GM23338 (cell line): Measurements from ENCODE around the gene NUDT16. TPM values are rescaled to one million over a fixed set of nuclear protein-coding genes. Genes with fewer than 3 reads are reported as not detected.

Experiments used
- ATAC-seq: fragments of 200-7000 bp; cut with Tn5 transposase; 3 replicates; pipeline ENCODE4 v1.9.1; 2020
- DNase-seq: peaks from one replicate; pipeline ENCODE4 v3.0.0-alpha.2; 2015; ENCODE audit warnings: low spot score
- H2AFZ ChIP-seq: fragments of 200-600 bp; sonication (generic); 2 replicates; pipeline ENCODE4 v1.8.0; 2016; ENCODE audit warnings: antibody characterized with exemption, mild to moderate bottlenecking, moderate library complexity
- H3F3A ChIP-seq: fragments of 200-600 bp; sonication (generic); replicated peaks from 2 replicates; pipeline ENCODE4 v1.8.0; 2017; ENCODE audit warnings: antibody characterized with exemption, mixed run types, low read depth
- H3K27ac ChIP-seq: fragments of 200-600 bp; sonication (generic); 2 replicates; pipeline ENCODE4 v1.6.1; 2016; ENCODE audit warnings: low read depth
- H3K27me3 ChIP-seq: fragments of 200-600 bp; sonication (generic); 2 replicates; pipeline ENCODE4 v1.8.0; 2016; ENCODE audit warnings: mild to moderate bottlenecking, mixed run types, moderate library complexity; ENCODE audit not compliant: insufficient read depth
- H3K36me3 ChIP-seq: fragments of 200-600 bp; sonication (generic); 2 replicates; pipeline ENCODE4 v1.8.0; 2016; ENCODE audit warnings: mild to moderate bottlenecking; ENCODE audit not compliant: insufficient read depth
- H3K4me1 ChIP-seq: fragments of 200-600 bp; sonication (generic); 2 replicates; pipeline ENCODE4 v1.8.0; 2016; ENCODE audit warnings: mild to moderate bottlenecking, moderate library complexity; ENCODE audit not compliant: insufficient read depth
- H3K4me2 ChIP-seq: fragments of 200-600 bp; sonication (generic); 2 replicates; pipeline ENCODE4 v1.7.1; 2017; ENCODE audit warnings: mixed run types
- H3K4me3 ChIP-seq: fragments of 200-600 bp; sonication (generic); 2 replicates; pipeline ENCODE4 v1.6.1; 2016; ENCODE audit warnings: mixed run types
- H3K79me2 ChIP-seq: fragments of 200-600 bp; sonication (generic); replicated peaks from 2 replicates; pipeline ENCODE4 v1.8.0; 2017; ENCODE audit warnings: mild to moderate bottlenecking; ENCODE audit not compliant: insufficient read depth
- H3K9me2 ChIP-seq: fragments of 200-600 bp; sonication (generic); 2 replicates; pipeline ENCODE4 v1.8.0; 2017; ENCODE audit not compliant: insufficient read depth
- H4K20me1 ChIP-seq: fragments of 200-600 bp; sonication (generic); replicated peaks from 2 replicates; pipeline ENCODE4 v1.8.0; 2017; ENCODE audit warnings: mild to moderate bottlenecking; ENCODE audit not compliant: insufficient read depth
- H3K27ac Mint-ChIP-seq: 2 replicates; pipeline ENCODE4 v1.8.0; 2020; ENCODE audit warnings: inconsistent platforms, mild to moderate bottlenecking, moderate library complexity, mixed read lengths
- H3K27me3 Mint-ChIP-seq: 3 replicates; pipeline ENCODE4 v1.8.0; 2022; ENCODE audit warnings: low read depth, mild to moderate bottlenecking, moderate library complexity, mixed read lengths, inconsistent platforms; ENCODE audit not compliant: insufficient read depth, poor library complexity
- H3K36me3 Mint-ChIP-seq: 3 replicates; pipeline ENCODE4 v1.8.0; 2021; ENCODE audit warnings: low read depth, mild to moderate bottlenecking, inconsistent platforms, moderate library complexity, mixed read lengths
- H3K4me1 Mint-ChIP-seq: 3 replicates; pipeline ENCODE4 v1.8.0; 2020; ENCODE audit warnings: mild to moderate bottlenecking, inconsistent platforms, mixed read lengths
- H3K4me3 Mint-ChIP-seq: 3 replicates; pipeline ENCODE4 v1.8.0; 2021; ENCODE audit warnings: moderate library complexity, mild to moderate bottlenecking, inconsistent platforms, mixed read lengths
- H3K9me3 Mint-ChIP-seq: 3 replicates; pipeline ENCODE4 v1.8.0; 2020; ENCODE audit warnings: moderate library complexity, mild to moderate bottlenecking, inconsistent platforms, mixed read lengths
- CTCF ChIP-seq, 2 experiments: fragments of 200-600 bp in 1 of 2; sonication (generic) in 1 of 2; conservative IDR thresholded peaks; 2 replicates each; pipeline versions ENCODE4 v1.5.1 to v1.6.1; 2016 to 2017; ENCODE audit warnings: antibody characterized with exemption in 2 of 2, low read depth in 2 of 2, mild to moderate bottlenecking in 2 of 2, moderate library complexity in 1 of 2
- ETS1 ChIP-seq: IDR thresholded peaks from 2 replicates; pipeline ENCODE4 v1.6.1; 2016; ENCODE audit warnings: antibody characterized with exemption
- EZH2 ChIP-seq: fragments of 200-600 bp; sonication (generic); IDR thresholded peaks from one replicate; pipeline ENCODE4 v1.8.0; 2017; ENCODE audit warnings: antibody characterized with exemption, mild to moderate bottlenecking, low read depth; ENCODE audit not compliant: unreplicated experiment
- REST ChIP-seq: IDR thresholded peaks from one replicate; pipeline ENCODE4 v1.6.1; 2018; ENCODE audit warnings: antibody characterized with exemption; ENCODE audit not compliant: unreplicated experiment
- ZNF114 ChIP-seq: fragments of 250-450 bp; sonication (Bioruptor Pico); IDR thresholded peaks from 2 replicates; pipeline ENCODE4 v1.5.0; 2020; ENCODE audit warnings: mild to moderate bottlenecking, moderate library complexity
- ZNF331 ChIP-seq: fragments of 250-450 bp; sonication (Bioruptor Pico); IDR thresholded peaks from 2 replicates; pipeline ENCODE4 v1.5.0; 2020; ENCODE audit warnings: low read depth, mild to moderate bottlenecking, moderate library complexity
- polyA plus RNA-seq: library from polyadenylated mRNA; unstranded; fragments of >200 nt; fragmentation: Nextera tagmentation; extraction: Ambion mirVana; gene quantifications from 2 replicates; pipeline ENCODE4 v1.2.1, GENCODE V29; 2016
- total RNA-seq: library from RNA; depleted of rRNA; stranded (reverse); fragments of >200 nt; shearing (Covaris generic); gene quantifications from 2 replicates; pipeline ENCODE4 v1.2.3, GENCODE V29; 2014

The NUDT16 gene
- total and polyA plus RNA-seq, 2 experiments from 2014 or later = 10.0 to 15.4 TPM

GRCh38 chr3:131350506-131350905 lies 31.1 kb upstream of the NUDT16 start (continued):
- no peak for TF ChIP-seq EZH2
- no peak for TF ChIP-seq CTCF (conservative IDR thresholded peaks at IDR 0.05; ENCODE audit: low read depth in 2 of 2)
- no peak for TF ChIP-seq ZNF114 (CRISPR knock-in tag)
- TF ChIP-seq REST = no peak

GRCh38 chr3:131353016-131353877 lies 28.3 kb upstream of the NUDT16 start:
- no peaks in the 10 kb centered on the region for H3K27me3 Mint-ChIP-seq
- H3K4me1 Mint-ChIP-seq = peaks cover 31% of the 10 kb centered on the region
- Histone ChIP-seq H3K9me2 (no peaks in the 10 kb centered on the region), H4K20me1 (no peaks in the 10 kb centered on the region), H3K27ac (no peak overlapping the region), H3K4me3 (no peak overlapping the region), H3K36me3 (no peaks in the 10 kb centered on the region), H3F3A (no peaks in the 10 kb centered on the region), H3K4me2 (no peak overlapping the region), H3K27me3 (no peaks in the 10 kb centered on the region), H2AFZ (no peak overlapping the region), H3K79me2 (no peaks in the 10 kb centered on the region), H3K4me1 (peaks cover 19% of the 10 kb centered on the region)
- H3K4me3 Mint-ChIP-seq = no peak overlapping the region
- H3K36me3 Mint-ChIP-seq = no peaks in the 10 kb centered on the region
- ATAC-seq (no peak), DNase-seq (no peak)
- TF ChIP-seq ZNF331 (CRISPR knock-in tag) = no peak
- no peak for TF ChIP-seq ETS1
- no peak for TF ChIP-seq REST
- no peak for TF ChIP-seq ZNF114 (CRISPR knock-in tag)
- H3K9me3 Mint-ChIP-seq = no peaks in the 10 kb centered on the region
- H3K27ac Mint-ChIP-seq = no peak overlapping the region; the same call in 1 of the 2 replicates
